ENCODE data around the gene CKAP2L.
"Not testable (repeated sequence)": the region's sequence is repeated elsewhere in the genome, so short reads cannot be mapped to it uniquely, and the experiment has no call there.

The CKAP2L gene

DNA sequence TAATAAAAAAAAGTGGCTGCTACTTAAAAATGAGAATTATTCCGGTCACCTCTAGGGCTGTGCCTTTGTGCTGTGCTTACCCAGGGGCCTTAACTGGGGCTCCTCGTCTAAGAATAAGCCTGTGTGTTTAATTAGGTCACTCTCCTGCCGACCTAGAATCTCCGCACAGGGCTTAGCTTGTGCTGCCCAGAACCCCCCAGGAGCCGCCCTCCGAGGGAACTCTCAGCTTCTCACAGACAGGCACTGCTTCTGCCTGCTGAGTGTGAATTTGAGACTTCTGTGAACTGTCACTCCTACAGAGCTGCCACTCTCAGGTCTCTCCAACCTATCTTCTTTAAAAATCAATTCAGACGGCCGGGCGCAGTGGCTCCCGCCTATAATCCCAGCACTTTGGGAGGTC lies 55.4 kb downstream of the CKAP2L start:
- DNase-seq (ENCODE audit: low read depth in 3 of 3), result no peak

DNA sequence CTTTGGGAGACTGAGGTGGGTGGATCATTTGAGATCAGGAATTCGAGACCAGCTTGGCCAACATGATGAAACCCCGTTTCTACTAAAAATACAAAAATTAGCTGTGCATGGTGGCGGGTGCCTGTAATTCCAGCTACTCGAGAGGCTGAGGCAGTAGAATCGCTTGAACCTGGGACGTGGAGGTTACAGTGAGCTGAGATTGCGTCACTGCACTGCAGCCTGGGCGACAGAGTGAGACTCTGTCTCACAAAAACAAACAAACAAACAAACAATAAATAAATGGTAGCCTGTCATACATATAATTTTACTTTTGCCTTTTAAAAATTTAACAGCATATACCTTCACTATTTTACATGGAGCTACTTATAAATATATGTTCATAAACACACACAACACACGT lies 57.5 kb downstream of the CKAP2L start:
- DNase-seq (ENCODE audit: low read depth in 3 of 3), result not testable (repeated sequence)

DNA sequence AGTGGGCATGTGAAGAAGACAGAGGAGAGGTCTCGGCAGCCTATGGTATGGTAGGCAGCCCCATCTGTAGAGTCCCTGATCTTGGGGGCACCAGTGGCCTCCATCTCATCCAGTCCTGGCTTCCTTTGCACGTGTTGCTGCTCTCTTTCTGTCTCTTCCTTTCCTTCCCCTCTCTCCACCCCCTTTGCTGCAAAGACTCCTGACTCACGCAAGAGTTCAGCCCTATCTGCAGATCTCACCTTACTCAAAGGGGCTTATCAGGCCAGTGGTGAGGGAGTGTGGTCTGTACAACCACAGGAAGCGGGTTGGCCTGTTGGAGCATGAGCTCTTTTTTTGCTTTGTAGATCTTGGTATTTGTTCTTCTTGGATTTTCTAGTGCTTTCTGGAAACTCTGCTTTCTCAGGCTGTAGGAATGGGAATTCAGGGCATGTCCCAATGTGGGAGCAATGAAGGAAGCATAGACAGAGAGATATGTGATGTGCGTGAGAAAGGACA lies 58.2 kb downstream of the CKAP2L start:
- DNase-seq (ENCODE audit: low read depth in 3 of 3), result peak in 1 of 3 experiments; percentile 55

DNA sequence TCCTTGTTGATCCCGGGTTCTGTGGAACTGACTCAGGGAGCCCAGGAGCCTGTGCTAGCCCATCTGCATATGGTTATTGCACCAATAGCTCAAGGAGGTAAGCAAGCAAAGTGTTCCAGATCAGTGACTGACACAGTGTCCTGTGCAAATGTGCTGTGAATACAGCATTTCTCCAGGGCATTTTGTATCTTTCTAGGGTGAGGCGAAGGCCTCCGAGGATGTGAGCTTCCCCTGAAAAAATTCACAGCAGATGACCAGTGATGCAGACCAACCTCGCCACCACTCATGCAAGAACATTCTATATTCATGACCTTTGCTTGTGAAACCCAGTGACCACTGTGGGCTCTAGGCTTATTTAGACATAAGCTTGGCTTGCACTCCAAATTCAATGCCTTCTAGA lies 58.8 kb downstream of the CKAP2L start:
- no peak for DNase-seq (ENCODE audit: low read depth in 3 of 3)

DNA sequence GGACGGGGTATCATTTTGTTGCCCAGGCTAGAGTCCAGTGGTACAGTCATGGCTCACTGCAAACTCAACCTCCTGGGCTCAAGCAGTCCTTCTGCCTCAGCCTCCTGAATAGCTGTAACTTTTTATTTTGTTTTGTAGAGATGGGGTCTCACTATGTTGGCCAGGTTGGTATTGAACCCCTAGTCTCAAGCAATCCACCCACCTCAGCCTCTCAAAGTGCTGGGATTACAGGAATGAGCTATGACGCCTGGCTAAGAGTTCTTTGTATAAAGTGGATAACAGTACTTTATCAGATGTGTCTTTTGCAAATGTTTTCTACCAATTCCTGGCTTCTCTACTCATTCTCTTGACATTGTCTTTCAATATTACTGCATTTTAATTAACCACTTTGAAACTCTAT lies 60.7 kb downstream of the CKAP2L start:
- DNase-seq (ENCODE audit: low read depth in 3 of 3), result no peak

DNA sequence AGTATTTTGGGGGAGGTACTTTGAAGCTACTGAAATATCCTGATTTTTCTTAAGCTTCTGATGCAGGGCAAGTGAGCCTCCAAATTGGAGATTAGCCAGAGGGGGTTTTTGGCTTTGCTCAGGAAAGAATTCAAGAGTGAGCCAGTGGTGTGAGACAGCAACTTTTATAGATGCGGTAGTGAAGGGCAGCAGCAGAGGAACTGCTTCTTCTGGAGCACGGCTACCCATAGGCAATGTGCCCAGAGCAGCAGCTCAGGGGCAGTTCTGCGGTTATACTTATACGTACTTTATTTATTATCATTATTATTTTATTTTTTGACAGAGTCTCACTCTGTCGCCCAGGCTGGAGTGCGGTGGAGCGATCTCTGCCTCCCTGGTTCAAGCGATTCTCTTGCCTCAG lies 63.4 kb downstream of the CKAP2L start:
- no peak for DNase-seq (ENCODE audit: low read depth in 3 of 3)

- DNase-seq (ENCODE audit: low read depth in 3 of 3), result no peak
Observed at GRCh38 chr2:112699984-112700667, 64.3 kb downstream of the CKAP2L start.

GRCh38 chr2:112698834-112699515 lies 65.4 kb downstream of the CKAP2L start:
- no peak for DNase-seq (ENCODE audit: low read depth in 3 of 3)

DNA sequence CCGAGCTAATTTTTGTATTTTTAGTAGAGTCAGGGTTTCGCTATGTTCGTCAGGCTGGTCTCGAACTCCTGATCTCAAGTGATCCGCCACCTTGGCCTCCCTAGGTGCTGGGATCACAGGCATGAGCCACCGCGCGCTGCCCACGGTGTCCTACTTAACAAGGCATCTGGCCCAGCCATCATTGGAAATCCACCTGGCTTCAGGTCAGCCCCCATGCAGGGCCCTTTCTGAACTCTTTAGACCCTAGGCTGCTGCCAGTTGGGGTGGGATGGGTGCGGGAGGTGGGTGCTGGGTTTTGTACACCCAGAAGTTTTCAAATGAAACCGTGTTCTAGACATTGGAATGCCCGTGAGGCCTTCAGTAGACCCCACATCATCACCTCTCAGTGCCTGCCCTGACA lies 70.2 kb downstream of the CKAP2L start:
- no peak for DNase-seq (ENCODE audit: low read depth in 3 of 3)

DNA sequence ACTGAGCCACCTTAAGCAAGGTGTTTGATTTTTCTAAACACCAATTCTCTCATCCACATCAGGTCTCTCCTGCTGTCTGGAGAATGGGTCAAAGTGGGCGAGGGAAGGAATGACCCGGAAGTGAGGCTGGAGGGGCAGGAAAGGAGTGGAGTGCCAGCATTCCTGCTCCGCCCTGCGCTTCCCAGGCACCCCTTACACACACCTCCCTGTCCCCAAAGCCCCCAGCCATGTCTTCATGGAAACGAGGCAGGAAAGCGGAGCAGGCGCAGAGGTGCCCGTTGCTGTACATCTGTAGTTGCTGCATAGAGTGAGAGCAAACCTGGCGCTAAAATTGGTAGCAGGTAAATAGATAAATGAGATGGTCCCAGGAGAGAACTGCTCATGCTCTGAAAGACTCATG lies 70.8 kb downstream of the CKAP2L start:
- DNase-seq (ENCODE audit: low read depth in 3 of 3), result no peak

GRCh38 chr2:112692918-112693317 lies 71.5 kb downstream of the CKAP2L start:
- peak in 1 of 3 experiments; percentile 42 for DNase-seq (ENCODE audit: low read depth in 3 of 3)

GRCh38 chr2:112692495-112692911 lies 71.9 kb downstream of the CKAP2L start:
- DNase-seq (ENCODE audit: low read depth in 3 of 3), result peak in 1 of 3 experiments; percentile 57

- no peak for DNase-seq (ENCODE audit: low read depth in 3 of 3)
Observed at GRCh38 chr2:112691881-112692281, 72.5 kb downstream of the CKAP2L start.

DNA sequence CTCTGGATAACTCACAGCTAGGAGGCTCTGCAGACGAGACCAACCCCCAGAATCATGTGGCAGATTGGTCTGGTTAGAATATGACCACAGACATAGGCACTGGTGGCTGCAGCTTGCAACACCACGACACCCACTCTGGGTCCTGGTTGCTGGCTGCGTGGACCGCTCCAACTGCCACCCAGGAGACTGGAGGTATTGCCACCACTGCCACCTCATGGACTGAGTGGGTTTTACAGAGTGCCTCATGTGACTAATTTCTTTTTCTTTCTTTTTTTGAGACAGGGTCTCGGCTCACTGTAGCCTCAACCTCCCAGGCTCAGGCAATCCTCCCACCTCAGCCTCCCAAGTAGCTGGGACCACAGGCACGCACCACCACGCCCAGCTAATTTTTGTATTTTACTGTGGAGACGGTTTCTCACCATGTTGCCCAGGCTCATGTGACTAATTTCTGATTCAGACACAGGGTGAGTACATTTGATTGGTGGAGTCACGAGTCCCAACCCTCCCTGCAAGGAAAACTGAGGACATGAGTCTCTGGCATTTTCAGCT lies 73.5 kb downstream of the CKAP2L start:
- peak; percentile 14 to 47 (median 31) for DNase-seq (ENCODE audit: low read depth in 3 of 3)

DNA sequence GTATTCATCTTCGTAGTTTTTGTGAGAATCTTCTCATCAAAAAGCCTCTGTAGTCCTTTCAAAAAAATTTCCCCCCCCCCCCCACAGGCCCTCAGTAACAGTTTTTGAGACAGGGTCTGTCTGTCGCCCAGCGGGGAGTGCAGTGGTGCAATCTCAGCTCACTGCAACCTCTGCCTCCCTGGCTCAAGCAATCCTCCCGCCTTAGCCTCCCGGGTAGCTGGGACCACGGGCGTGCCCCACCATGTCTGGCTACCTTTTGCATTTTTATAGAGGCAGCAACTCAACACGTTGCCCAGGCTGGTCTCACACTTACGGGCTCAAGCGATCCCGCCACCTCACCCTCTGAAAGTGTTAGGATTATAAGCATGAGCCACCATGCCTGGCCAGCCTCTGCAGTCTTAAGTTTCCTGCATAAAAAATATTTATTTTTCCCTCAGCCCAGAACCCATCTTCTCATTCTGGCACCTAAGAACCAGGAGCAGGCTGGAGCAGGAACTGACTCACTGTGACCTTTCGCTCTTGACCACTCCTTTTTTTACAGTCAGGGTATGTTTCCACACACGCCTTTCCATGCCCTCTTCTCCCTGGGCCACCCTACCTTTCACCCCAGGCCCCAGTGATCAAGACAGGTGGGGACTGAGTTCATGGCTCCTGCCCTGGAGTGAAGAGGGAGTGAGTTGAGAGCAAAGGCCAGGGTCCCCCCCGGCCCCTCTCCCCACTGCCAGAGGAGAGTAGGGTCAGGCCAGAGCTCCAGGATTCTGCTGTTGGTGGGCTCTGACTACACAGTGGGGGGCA lies 76.1 kb downstream of the CKAP2L start:
- no peak for DNase-seq (ENCODE audit: low read depth in 3 of 3)

DNA sequence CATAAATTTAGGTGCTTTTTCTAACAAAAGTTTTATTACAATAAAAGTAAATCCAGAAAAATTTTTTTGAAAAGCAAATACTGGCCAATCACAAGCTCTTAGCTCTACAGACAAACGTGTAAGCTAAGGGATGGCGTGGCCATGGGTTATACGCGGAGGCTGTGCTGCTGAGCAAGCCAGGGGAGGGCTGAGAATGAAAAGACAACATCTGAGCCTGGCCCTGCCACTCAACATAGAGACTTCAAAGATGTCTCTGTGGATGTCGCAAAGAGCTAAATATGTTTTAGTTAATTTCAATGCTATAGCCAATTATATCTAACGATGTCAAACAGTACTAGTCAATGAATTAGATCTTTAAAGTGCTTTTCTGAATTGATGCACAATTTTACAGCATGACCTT lies 76.9 kb downstream of the CKAP2L start:
- DNase-seq (ENCODE audit: low read depth in 3 of 3), result no peak

Data from stimulated activated CD4-positive, alpha-beta T cell treated with anti-CD3 and anti-CD28 coated beads, TNF-alpha, amount 100 ng/mL, for 24 hours (primary cell).